ENCODE results near the gene MAGI2. TPM values are rescaled to one million over a fixed set of nuclear protein-coding genes. Genes with fewer than 3 reads are reported as not detected.

The MAGI2 gene
- total RNA-seq, 4 donors from 2014 or later: 7.8 to 44.7 (median 21.1) TPM

DNA sequence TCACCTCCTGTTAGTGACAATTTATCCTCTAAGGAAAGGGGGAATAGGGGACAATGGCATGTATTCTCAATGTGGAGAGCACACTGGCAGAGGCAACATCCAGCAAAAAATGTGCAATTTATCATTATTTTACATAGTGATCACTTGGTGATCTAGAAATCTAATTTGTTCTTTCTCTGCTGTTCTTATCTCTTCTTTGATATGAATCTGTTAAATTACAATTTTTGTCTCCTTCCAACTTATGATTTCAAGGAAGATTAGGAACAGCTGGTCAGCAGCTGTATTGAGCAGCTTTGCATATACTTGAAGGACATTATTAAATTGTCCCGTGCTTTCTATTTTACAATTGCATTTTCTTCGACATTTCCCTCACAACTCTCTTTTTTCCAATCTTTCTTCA lies 213.1 kb downstream of the MAGI2 start:
- no peak for TF ChIP-seq POLR2A (IDR thresholded peaks at IDR 0.05)
- no peak for TF ChIP-seq EP300 (IDR thresholded peaks at IDR 0.05)
- no peak for TF ChIP-seq POLR2AphosphoS5 (IDR thresholded peaks at IDR 0.05)
- TF ChIP-seq, protein P1, sequence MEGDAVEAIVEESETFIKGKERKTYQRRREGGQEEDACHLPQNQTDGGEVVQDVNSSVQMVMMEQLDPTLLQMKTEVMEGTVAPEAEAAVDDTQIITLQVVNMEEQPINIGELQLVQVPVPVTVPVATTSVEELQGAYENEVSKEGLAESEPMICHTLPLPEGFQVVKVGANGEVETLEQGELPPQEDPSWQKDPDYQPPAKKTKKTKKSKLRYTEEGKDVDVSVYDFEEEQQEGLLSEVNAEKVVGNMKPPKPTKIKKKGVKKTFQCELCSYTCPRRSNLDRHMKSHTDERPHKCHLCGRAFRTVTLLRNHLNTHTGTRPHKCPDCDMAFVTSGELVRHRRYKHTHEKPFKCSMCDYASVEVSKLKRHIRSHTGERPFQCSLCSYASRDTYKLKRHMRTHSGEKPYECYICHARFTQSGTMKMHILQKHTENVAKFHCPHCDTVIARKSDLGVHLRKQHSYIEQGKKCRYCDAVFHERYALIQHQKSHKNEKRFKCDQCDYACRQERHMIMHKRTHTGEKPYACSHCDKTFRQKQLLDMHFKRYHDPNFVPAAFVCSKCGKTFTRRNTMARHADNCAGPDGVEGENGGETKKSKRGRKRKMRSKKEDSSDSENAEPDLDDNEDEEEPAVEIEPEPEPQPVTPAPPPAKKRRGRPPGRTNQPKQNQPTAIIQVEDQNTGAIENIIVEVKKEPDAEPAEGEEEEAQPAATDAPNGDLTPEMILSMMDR (IDR thresholded peaks at IDR 0.05): no peak
- Histone ChIP-seq H3K27ac (no peak overlapping the region), H3K4me1 (no peaks in the 10 kb centered on the region), H3K4me3 (no peak overlapping the region), H3K9me3 (no peaks in the 10 kb centered on the region), H3K36me3 (no peaks in the 10 kb centered on the region), H3K27me3 (no peaks in the 10 kb centered on the region)
- no peak for ATAC-seq
- WGBS, 2 donors (ENCODE audit: low coverage in 1 of 2): 56 to 87% methylated on average over 2 of the region's 2 CpGs

DNA sequence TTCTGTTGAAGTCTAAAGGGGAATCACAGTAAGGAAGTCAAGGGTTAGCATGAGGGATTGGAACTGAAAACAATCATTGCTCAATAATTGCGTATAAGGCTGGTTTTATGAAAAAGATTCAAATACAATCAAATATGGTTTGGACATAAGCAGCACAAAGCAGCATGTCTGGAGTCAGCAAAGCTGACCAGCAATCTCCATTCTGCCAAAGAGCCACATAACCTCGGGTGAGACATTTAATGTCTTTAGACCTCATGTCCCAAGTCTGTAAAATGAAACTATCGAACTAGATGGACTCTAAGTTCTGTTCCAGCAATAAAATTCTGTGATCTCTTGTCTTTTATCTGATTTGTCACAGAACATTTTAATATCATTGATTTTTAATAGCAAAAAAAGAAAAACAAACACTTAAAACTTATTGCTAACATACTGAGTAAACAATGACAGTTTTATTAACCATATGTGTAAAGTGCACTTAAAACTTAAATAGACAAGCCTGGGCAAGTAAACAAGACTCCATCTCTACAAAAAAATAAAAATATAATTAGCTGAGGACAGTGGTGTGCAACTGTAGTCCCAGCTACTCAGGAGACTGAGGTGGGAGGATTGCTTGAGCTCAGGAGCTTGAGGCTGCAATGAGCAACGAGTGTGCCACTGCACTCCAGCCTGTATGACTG lies 217.0 kb downstream of the MAGI2 start:
- 71 to 88% methylated on average over 3 to 4 of the region's 4 CpGs for WGBS, 2 donors (ENCODE audit: low coverage in 1 of 2)
- no peaks in the 10 kb centered on the region for H3K36me3 ChIP-seq
- H3K4me1 ChIP-seq: no peaks in the 10 kb centered on the region
- no peak overlapping the region for H3K27ac ChIP-seq
- no peaks in the 10 kb centered on the region for H3K9me3 ChIP-seq
- no peaks in the 10 kb centered on the region for H3K27me3 ChIP-seq
- TF ChIP-seq POLR2A (IDR thresholded peaks at IDR 0.05): no peak
- TF ChIP-seq POLR2AphosphoS5 (IDR thresholded peaks at IDR 0.05): no peak
- TF ChIP-seq, protein P1 (IDR thresholded peaks at IDR 0.05): no peak
- TF ChIP-seq EP300 (IDR thresholded peaks at IDR 0.05): no peak
- H3K4me3 ChIP-seq: no peak overlapping the region
- no peak for ATAC-seq

DNA sequence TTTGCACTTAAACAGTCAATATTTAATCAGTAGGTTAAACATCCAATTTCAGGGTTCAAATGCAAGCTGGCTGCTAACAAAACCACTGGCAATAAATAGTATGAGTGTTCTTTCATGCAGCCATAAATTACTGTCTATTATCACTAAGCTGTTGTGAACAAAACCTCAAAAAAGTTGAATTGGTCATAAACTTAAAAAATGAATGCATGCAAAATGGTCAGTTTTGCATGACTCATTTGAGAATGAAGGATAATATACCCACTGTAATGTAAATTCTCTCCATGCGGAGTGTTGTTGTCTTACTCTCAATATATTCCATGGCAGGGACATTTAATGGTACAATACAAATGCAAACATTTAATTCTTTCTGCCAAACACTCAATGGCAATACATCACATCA lies 226.4 kb downstream of the MAGI2 start:
- ATAC-seq: no peak
- no peaks in the 10 kb centered on the region for H3K9me3 ChIP-seq
- H3K27me3 ChIP-seq: no peaks in the 10 kb centered on the region
- 59 to 90% methylated on average over 1 of the region's 1 CpG for WGBS, 2 donors (ENCODE audit: low coverage in 1 of 2)
- TF ChIP-seq POLR2AphosphoS5 (IDR thresholded peaks at IDR 0.05) (no peak), EP300 (IDR thresholded peaks at IDR 0.05) (no peak), POLR2A (IDR thresholded peaks at IDR 0.05) (no peak)
- TF ChIP-seq, protein P1 (IDR thresholded peaks at IDR 0.05): no peak
- H3K27ac ChIP-seq: no peak overlapping the region
- no peaks in the 10 kb centered on the region for H3K36me3 ChIP-seq
- H3K4me1 ChIP-seq: no peaks in the 10 kb centered on the region
- no peak overlapping the region for H3K4me3 ChIP-seq

DNA sequence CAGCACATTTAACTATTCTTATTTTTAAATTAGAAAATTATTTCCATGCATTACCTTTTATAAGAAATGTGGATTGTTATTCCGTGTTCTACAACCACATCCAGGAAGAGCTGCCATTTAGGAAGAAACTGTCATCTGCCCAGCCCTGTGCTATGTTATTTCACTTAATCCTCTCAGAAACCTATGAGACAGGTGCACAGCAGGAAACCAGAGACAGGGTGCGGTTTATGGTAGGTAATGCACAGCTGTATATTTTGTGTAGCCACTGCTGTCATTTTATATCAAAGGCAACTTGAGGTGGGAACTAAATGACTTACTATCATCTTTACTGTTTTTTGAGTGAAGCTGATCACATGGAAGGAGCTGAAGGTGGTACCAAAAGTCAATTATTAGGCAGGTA lies 232.3 kb downstream of the MAGI2 start:
- no peak for ATAC-seq
- no peak overlapping the region for H3K27ac ChIP-seq
- no peaks in the 10 kb centered on the region for H3K9me3 ChIP-seq
- TF ChIP-seq POLR2AphosphoS5 (IDR thresholded peaks at IDR 0.05) (no peak), POLR2A (IDR thresholded peaks at IDR 0.05) (no peak), EP300 (IDR thresholded peaks at IDR 0.05) (no peak)
- TF ChIP-seq, protein P1 (IDR thresholded peaks at IDR 0.05): no peak
- no peaks in the 10 kb centered on the region for H3K4me1 ChIP-seq
- no peaks in the 10 kb centered on the region for H3K36me3 ChIP-seq
- H3K27me3 ChIP-seq: no peaks in the 10 kb centered on the region
- H3K4me3 ChIP-seq: no peak overlapping the region
- 90 to 94% methylated on average over 2 of the region's 2 CpGs for WGBS, 2 donors (ENCODE audit: low coverage in 1 of 2)

GRCh38 chr7:79217976-79218626 lies 235.4 kb downstream of the MAGI2 start:
- WGBS, 2 donors (ENCODE audit: low coverage in 1 of 2): 87 to 90% methylated on average over 3 to 5 of the region's 5 CpGs
- H3K27ac ChIP-seq: no peak overlapping the region
- no peak for ATAC-seq

More at GRCh38 chr7:79217976-79218626, 235.4 kb downstream of the MAGI2 start:
- Histone ChIP-seq H3K4me1 (no peaks in the 10 kb centered on the region), H3K9me3 (no peaks in the 10 kb centered on the region), H3K36me3 (no peaks in the 10 kb centered on the region), H3K4me3 (no peak overlapping the region), H3K27me3 (no peaks in the 10 kb centered on the region)
- TF ChIP-seq EP300 (IDR thresholded peaks at IDR 0.05) (no peak), POLR2AphosphoS5 (IDR thresholded peaks at IDR 0.05) (no peak), POLR2A (IDR thresholded peaks at IDR 0.05) (no peak)
- TF ChIP-seq, protein P1 (IDR thresholded peaks at IDR 0.05): no peak
